CD14-positive monocyte (primary cell): Measurements from ENCODE around the gene SLCO4A1. TPM values are rescaled to one million over a fixed set of nuclear protein-coding genes. Genes with fewer than 3 reads are reported as not detected.

Source experiments
- DNase-seq, 3 donors: peaks; one replicate each; pipeline ENCODE4 v3.0.0-alpha.2; 2011 to 2022
- H2AFZ ChIP-seq: 2 replicates; pipeline ENCODE4 v1.6.0; 2012; ENCODE audit warnings: mild to moderate bottlenecking, low read depth, low read length, inconsistent platforms; ENCODE audit not compliant: insufficient read depth, poor library complexity, severe bottlenecking
- H3K27ac ChIP-seq, 2 donors: 1 replicate in 1 of 2; 2 replicates in 1 of 2; pipeline ENCODE4 v1.5.1; 2012 to 2013; ENCODE audit warnings: low read length in 2 of 2, control low read depth in 1 of 2, inconsistent platforms in 1 of 2, low read depth in 1 of 2, mild to moderate bottlenecking in 1 of 2
- H3K27me3 ChIP-seq, 2 donors: one replicate each; pipeline versions ENCODE4 v1.6.0 to v1.6.1; 2011 to 2013; ENCODE audit warnings: low read length in 2 of 2; ENCODE audit not compliant: control insufficient read depth in 2 of 2, insufficient read depth in 2 of 2
- H3K36me3 ChIP-seq, 2 donors: replicated peaks in 1 of 2; 1 replicate in 1 of 2; 2 replicates in 1 of 2; pipeline versions ENCODE4 v1.5.1 to v1.6.1; 2012 to 2013; ENCODE audit warnings: low read length in 2 of 2, control low read depth in 1 of 2, inconsistent platforms in 1 of 2, mild to moderate bottlenecking in 1 of 2; ENCODE audit not compliant: insufficient read depth in 2 of 2, control insufficient read depth in 1 of 2
- H3K4me1 ChIP-seq, 2 donors: 1 replicate in 1 of 2; 2 replicates in 1 of 2; pipeline versions ENCODE4 v1.5.1 to v1.6.1; 2012 to 2013; ENCODE audit warnings: low read length in 2 of 2, control low read depth in 1 of 2, inconsistent platforms in 1 of 2, mild to moderate bottlenecking in 1 of 2, moderate library complexity in 1 of 2; ENCODE audit not compliant: insufficient read depth in 2 of 2, control insufficient read depth in 1 of 2
- H3K4me2 ChIP-seq: replicated peaks from 2 replicates; pipeline ENCODE3; 2012; ENCODE audit warnings: low read length, moderate library complexity, mild to moderate bottlenecking; ENCODE audit not compliant: poor library complexity, severe bottlenecking; ENCODE audit errors: extremely low read depth
- H3K4me3 ChIP-seq, 3 experiments: fragments of 200-600 bp in 1 of 3; sonication (generic) in 1 of 3; replicated peaks in 1 of 3; 1 replicate in 2 of 3; 2 replicates in 1 of 3; pipeline ENCODE4 v1.5.1; 2011 to 2013; ENCODE audit warnings: low read length in 3 of 3, mild to moderate bottlenecking in 3 of 3, control low read depth in 2 of 3, low read depth in 2 of 3, inconsistent platforms in 1 of 3, moderate library complexity in 1 of 3
- H3K79me2 ChIP-seq: 2 replicates; pipeline ENCODE4 v1.6.0; 2012; ENCODE audit warnings: mild to moderate bottlenecking, control low read depth, inconsistent platforms, low read length, moderate library complexity; ENCODE audit not compliant: insufficient read depth
- H3K9ac ChIP-seq: 2 replicates; pipeline ENCODE4 v1.6.0; 2017; ENCODE audit warnings: low read length, mild to moderate bottlenecking; ENCODE audit not compliant: insufficient read depth, poor library complexity, severe bottlenecking
- H3K9me3 ChIP-seq, 2 donors: replicated peaks in 1 of 2; 1 replicate in 1 of 2; 2 replicates in 1 of 2; pipeline versions ENCODE4 v1.5.1 to v1.6.1; 2012 to 2013; ENCODE audit warnings: low read length in 2 of 2, control low read depth in 1 of 2; ENCODE audit not compliant: control insufficient read depth in 1 of 2, insufficient read depth in 1 of 2
- H4K20me1 ChIP-seq: 2 replicates; pipeline ENCODE4 v1.6.0; 2012; ENCODE audit warnings: mild to moderate bottlenecking, low read length, control low read depth, moderate library complexity; ENCODE audit not compliant: insufficient read depth
- H3K27ac Mint-ChIP-seq, 7 donors: one replicate each; pipeline ENCODE4 v1.8.0; 2020; ENCODE audit warnings: mild to moderate bottlenecking in 7 of 7, mixed read lengths in 7 of 7, moderate library complexity in 6 of 7, inconsistent platforms in 2 of 7
- H3K27me3 Mint-ChIP-seq, 3 donors: one replicate each; pipeline ENCODE4 v1.8.0; 2021 to 2022; ENCODE audit warnings: low read depth in 3 of 3, mild to moderate bottlenecking in 3 of 3, mixed read lengths in 3 of 3, moderate library complexity in 3 of 3, inconsistent platforms in 1 of 3
- H3K36me3 Mint-ChIP-seq, 2 donors: one replicate each; pipeline ENCODE4 v1.8.0; 2020; ENCODE audit warnings: mixed read lengths in 2 of 2, inconsistent platforms in 1 of 2, mild to moderate bottlenecking in 1 of 2
- H3K4me1 Mint-ChIP-seq: one replicate; pipeline ENCODE4 v1.8.0; 2020; ENCODE audit warnings: mild to moderate bottlenecking, mixed read lengths
- H3K4me3 Mint-ChIP-seq, 2 donors: one replicate each; pipeline ENCODE4 v1.8.0; 2020; ENCODE audit warnings: mild to moderate bottlenecking in 2 of 2, mixed read lengths in 2 of 2, moderate library complexity in 1 of 2
- H3K9me3 Mint-ChIP-seq, 7 donors: one replicate each; pipeline ENCODE4 v1.8.0; 2020 to 2022; ENCODE audit warnings: mixed read lengths in 7 of 7, mild to moderate bottlenecking in 6 of 7, moderate library complexity in 6 of 7, inconsistent platforms in 2 of 7
- CTCF ChIP-seq: fragments of 200-600 bp; IDR thresholded peaks from one replicate; pipeline ENCODE4 v1.8.0; 2022; ENCODE audit warnings: antibody characterized with exemption, mild to moderate bottlenecking
- WGBS: methylation state at CpG from one replicate; pipeline ENCODE4 v1.1.5; 2013; ENCODE audit warnings: missing lambda C conversion rate; ENCODE audit not compliant: insufficient coverage; 5-methylcytosine and 5-hydroxymethylcytosine counted together
- intact Hi-C, 2 donors: fragments of 100-400 bp; cut with micrococcal nuclease; formaldehyde crosslinking; loops; one replicate each; pipeline versions ENCODE4 v1.15.0 to v1.15.1; 2023
- polyA plus RNA-seq, 3 donors: library from polyadenylated mRNA; depleted of rRNA in 1 of 3; unstranded in 2 of 3; stranded (reverse) in 1 of 3; fragments of 300-500 nt in 2 of 3; fragments of >200 nt in 1 of 3; fragmentation: Illumina TruSeq in 2 of 3; gene quantifications; 1 replicate in 2 of 3; 2 replicates in 1 of 3; pipeline ENCODE4 v1.2.3, GENCODE V29; 2012 to 2021

The SLCO4A1 gene
- polyA plus RNA-seq, 3 donors: 0.05 to 0.42 (median 0.26) TPM

DNA sequence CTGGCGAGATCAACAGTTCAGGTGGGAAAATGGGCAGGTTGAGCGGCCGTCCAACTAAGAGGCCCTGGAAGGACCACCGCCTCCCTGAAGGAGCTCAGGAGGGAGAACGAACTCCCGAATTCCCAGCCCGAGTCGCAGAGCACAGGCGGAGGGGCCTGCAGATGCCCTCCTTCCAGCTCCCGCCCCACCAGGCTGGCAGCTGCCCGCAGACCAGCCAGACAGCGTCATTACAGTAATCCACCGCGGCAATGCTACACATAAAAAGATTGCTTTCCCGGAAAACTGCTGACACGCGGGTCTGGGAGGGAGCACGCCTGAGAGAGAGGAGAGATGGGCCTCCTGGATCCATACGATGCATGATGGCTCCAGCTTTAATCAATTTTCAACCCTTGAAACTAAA is 30.5 kb upstream of the SLCO4A1 start:
- H3K9me3 ChIP-seq: peaks cover 5 to 6% of the 10 kb centered on the region in 2 donors
- intact Hi-C loops: no loop called here
- H3K9me3 Mint-ChIP-seq: peaks cover 0 to 9% (median 5%) of the 10 kb centered on the region in 7 donors
- no peak overlapping the region for H3K4me3 ChIP-seq
- WGBS: 98% methylated on average over 8 of the region's 19 CpGs
- H3K9ac ChIP-seq: no peak overlapping the region
- H2AFZ ChIP-seq: no peak overlapping the region
- peaks cover 10 to 20% of the 10 kb centered on the region in 2 donors for H3K4me1 ChIP-seq
- H3K79me2 ChIP-seq: no peaks in the 10 kb centered on the region
- no peaks in the 10 kb centered on the region for H3K36me3 Mint-ChIP-seq
- no peak overlapping the region for H3K4me2 ChIP-seq
- H3K4me3 Mint-ChIP-seq: no peak overlapping the region
- H3K27me3 ChIP-seq: no peaks in the 10 kb centered on the region
- no peak for DNase-seq
- H3K4me1 Mint-ChIP-seq: peaks cover 22% of the 10 kb centered on the region
- TF ChIP-seq CTCF: no peak
- H3K27ac ChIP-seq: no peak overlapping the region
- H3K27me3 Mint-ChIP-seq: peaks cover 0 to 4% (median 3%) of the 10 kb centered on the region in 3 donors
- H4K20me1 ChIP-seq: no peaks in the 10 kb centered on the region
- peak overlapping the region in 1 of 7 donors; percentile 32 for H3K27ac Mint-ChIP-seq
- H3K36me3 ChIP-seq: no peaks in the 10 kb centered on the region

DNA sequence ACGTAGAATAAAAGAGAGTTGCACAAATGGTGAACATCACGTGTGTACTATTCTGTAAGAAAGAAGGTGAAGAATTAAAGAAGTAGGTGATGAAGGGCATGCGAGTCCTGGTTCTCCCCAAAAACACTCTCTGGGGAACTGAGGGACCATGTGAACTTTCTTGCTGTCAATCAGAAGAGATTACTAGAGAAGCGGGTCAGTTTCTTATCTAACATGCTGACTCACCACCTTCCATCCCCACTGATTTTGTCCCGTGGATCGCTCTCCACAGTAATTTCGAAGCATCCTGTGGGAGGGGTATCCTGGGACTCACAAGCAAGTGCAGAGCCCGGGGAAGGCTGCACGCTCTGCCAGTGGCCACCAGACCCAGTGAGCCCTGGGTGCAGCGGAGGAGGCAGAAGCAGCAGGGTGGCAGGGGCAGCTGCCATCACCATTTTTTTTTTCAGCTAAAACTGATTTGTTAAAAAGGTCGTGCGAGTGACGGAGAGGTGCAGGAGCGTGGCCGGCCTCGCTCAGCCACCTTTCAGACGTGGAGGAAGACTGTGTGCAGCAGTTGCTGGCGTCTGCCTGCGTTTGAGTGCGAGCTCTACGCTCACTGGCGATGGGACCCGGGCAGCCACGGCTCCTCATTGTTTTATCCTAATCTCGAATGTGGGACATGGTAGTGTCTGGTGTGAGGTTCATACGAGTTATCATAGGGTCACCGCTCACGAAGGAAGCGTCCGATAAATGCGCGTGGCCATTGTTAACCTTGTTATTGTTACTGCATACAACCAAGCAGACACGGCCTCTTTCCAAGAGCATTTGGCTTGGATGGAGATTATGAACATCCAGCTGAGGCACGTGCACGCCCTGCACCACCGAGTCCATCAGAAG is 28.0 kb upstream of the SLCO4A1 start:
- Histone ChIP-seq H3K27me3 (no peaks in the 10 kb centered on the region), H3K9me3 (peaks cover 5 to 6% of the 10 kb centered on the region in 2 donors), H3K9ac (no peak overlapping the region), H3K27ac (no peak overlapping the region), H3K79me2 (no peaks in the 10 kb centered on the region), H3K36me3 (no peaks in the 10 kb centered on the region), H4K20me1 (no peaks in the 10 kb centered on the region), H3K4me1 (peaks cover 29 to 31% of the 10 kb centered on the region in 2 donors), H3K4me2 (no peak overlapping the region), H2AFZ (no peak overlapping the region), H3K4me3 (no peak overlapping the region)
- H3K27ac Mint-ChIP-seq: no peak overlapping the region
- WGBS: 92% methylated on average over 30 of the region's 36 CpGs
- no peak for DNase-seq
- no peaks in the 10 kb centered on the region for H3K36me3 Mint-ChIP-seq
- peaks cover 33% of the 10 kb centered on the region for H3K4me1 Mint-ChIP-seq
- intact Hi-C loops: no loop called here
- H3K9me3 Mint-ChIP-seq: peaks cover 0 to 9% (median 5%) of the 10 kb centered on the region in 7 donors
- H3K27me3 Mint-ChIP-seq: peaks cover 0 to 4% (median 0%) of the 10 kb centered on the region in 3 donors
- no peak for TF ChIP-seq CTCF
- no peak overlapping the region for H3K4me3 Mint-ChIP-seq
